Loucy (cell line): ENCODE results near the gene PID1.

Experiments
- CTCF ChIP-seq: fragments of 200-600 bp; sonication (generic); conservative IDR thresholded peaks from 2 replicates; pipeline ENCODE4 v1.5.1; 2014; ENCODE audit warnings: mild to moderate bottlenecking, antibody characterized with exemption, low read length
- EZH2phosphoT487 ChIP-seq: fragments of 200-600 bp; IDR thresholded peaks from 2 replicates; pipeline ENCODE4 v1.6.1; 2018; ENCODE audit warnings: antibody characterized with exemption, mild to moderate bottlenecking, moderate library complexity, borderline replicate concordance

- TF ChIP-seq CTCF (no peak; the same call in none of the 2 replicates), EZH2phosphoT487 (no peak)
Measured at GRCh38 chr2:229269146-229269545, 1.9 kb downstream of the PID1 start.
